Adipocyte (in vitro differentiated cells): Measurements from ENCODE around the gene SERPINE3.

Experiments used
- DNase-seq: peaks from one replicate; pipeline ENCODE4 v3.0.0-alpha.2; 2015; ENCODE audit warnings: low read depth
- H3K27me3 ChIP-seq: replicated peaks from 2 replicates; pipeline ENCODE4 v1.7.0; 2013; ENCODE audit warnings: mild to moderate bottlenecking, low read length, moderate library complexity; ENCODE audit not compliant: control insufficient read depth, insufficient read depth
- H3K36me3 ChIP-seq: 2 replicates; pipeline ENCODE4 v1.7.0; 2013; ENCODE audit warnings: low read length, mild to moderate bottlenecking, moderate library complexity; ENCODE audit not compliant: control insufficient read depth, insufficient read depth, severe bottlenecking
- H3K4me1 ChIP-seq: 2 replicates; pipeline ENCODE4 v1.7.0; 2013; ENCODE audit warnings: mild to moderate bottlenecking, low read length, moderate library complexity; ENCODE audit not compliant: control insufficient read depth, insufficient read depth
- H3K4me3 ChIP-seq: 2 replicates; pipeline ENCODE4 v1.7.0; 2013; ENCODE audit warnings: mild to moderate bottlenecking, low read length, moderate library complexity
- H3K9ac ChIP-seq: 2 replicates; pipeline ENCODE4 v1.7.0; 2013; ENCODE audit warnings: mild to moderate bottlenecking, low read length, moderate library complexity
- H3K9me3 ChIP-seq: 2 replicates; pipeline ENCODE4 v1.7.0; 2013; ENCODE audit warnings: mild to moderate bottlenecking, low read length, moderate library complexity; ENCODE audit not compliant: control insufficient read depth

Gene SERPINE3

DNA sequence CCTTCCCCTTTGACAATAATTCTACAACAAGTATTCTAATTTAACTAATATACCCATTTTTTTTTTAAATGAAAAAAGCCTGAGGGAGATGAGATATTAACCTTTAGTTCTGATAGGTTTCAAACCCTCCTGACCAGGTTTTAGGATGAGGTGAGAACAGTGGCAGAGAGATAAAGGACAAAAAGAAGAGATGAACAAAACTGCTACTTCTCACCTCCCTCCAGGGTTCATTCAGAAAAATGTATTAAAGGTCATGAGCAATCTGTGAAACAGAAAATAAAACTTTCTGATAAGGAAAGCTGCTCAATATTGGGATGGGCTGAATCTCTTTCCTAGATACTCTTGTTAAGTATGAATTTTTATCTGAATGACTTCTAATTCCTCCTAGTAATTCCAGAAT, 24.1 kb downstream of the SERPINE3 start:
- Histone ChIP-seq H3K4me1 (peaks cover 4% of the 10 kb centered on the region), H3K27me3 (no peaks in the 10 kb centered on the region), H3K36me3 (peaks cover 70% of the 10 kb centered on the region), H3K4me3 (no peak overlapping the region), H3K9me3 (no peaks in the 10 kb centered on the region), H3K9ac (no peak overlapping the region)
- DNase-seq = no peak

GRCh38 chr13:51364404-51365008, 25.0 kb downstream of the SERPINE3 start:
- DNase-seq = peak; percentile 28
- H3K4me3 ChIP-seq = no peak overlapping the region
- H3K9ac ChIP-seq = no peak overlapping the region
- H3K36me3 ChIP-seq = peaks cover 76% of the 10 kb centered on the region
- H3K27me3 ChIP-seq = no peaks in the 10 kb centered on the region
- no peaks in the 10 kb centered on the region for H3K9me3 ChIP-seq
- peaks cover 7% of the 10 kb centered on the region for H3K4me1 ChIP-seq

- Histone ChIP-seq H3K9ac (no peak overlapping the region), H3K4me3 (no peak overlapping the region), H3K36me3 (peaks cover 76% of the 10 kb centered on the region), H3K9me3 (no peaks in the 10 kb centered on the region), H3K27me3 (no peaks in the 10 kb centered on the region), H3K4me1 (peaks cover 17% of the 10 kb centered on the region)
- peak; percentile 87 for DNase-seq
These were observed 30.6 kb downstream of the SERPINE3 start for GRCh38 chr13:51370116-51370515.

- H3K27me3 ChIP-seq = no peaks in the 10 kb centered on the region
- H3K4me1 ChIP-seq = peaks cover 17% of the 10 kb centered on the region
- H3K9ac ChIP-seq = no peak overlapping the region
- no peaks in the 10 kb centered on the region for H3K9me3 ChIP-seq
- no peak overlapping the region for H3K4me3 ChIP-seq
- DNase-seq = no peak
- H3K36me3 ChIP-seq = peaks cover 76% of the 10 kb centered on the region
These were observed 31.3 kb downstream of the SERPINE3 start for GRCh38 chr13:51370811-51371210.

- Histone ChIP-seq H3K9me3 (no peaks in the 10 kb centered on the region), H3K4me3 (no peak overlapping the region)
These were observed 32.4 kb downstream of the SERPINE3 start for GRCh38 chr13:51371768-51372399.

GRCh38 chr13:51373451-51373850, 34.0 kb downstream of the SERPINE3 start:
- Histone ChIP-seq H3K9ac (no peak overlapping the region), H3K4me3 (no peak overlapping the region), H3K36me3 (peaks cover 75% of the 10 kb centered on the region), H3K4me1 (peaks cover 17% of the 10 kb centered on the region), H3K27me3 (no peaks in the 10 kb centered on the region), H3K9me3 (no peaks in the 10 kb centered on the region)
- no peak for DNase-seq

More at GRCh38 chr13:51371768-51372399, 32.4 kb downstream of the SERPINE3 start:
- Histone ChIP-seq H3K9ac (no peak overlapping the region), H3K27me3 (no peaks in the 10 kb centered on the region), H3K36me3 (peaks cover 76% of the 10 kb centered on the region), H3K4me1 (peaks cover 17% of the 10 kb centered on the region)
- DNase-seq = no peak

- H3K4me3 ChIP-seq = no peak overlapping the region
- DNase-seq = no peak
These were observed 40.8 kb downstream of the SERPINE3 start for GRCh38 chr13:51380269-51380668.

DNA sequence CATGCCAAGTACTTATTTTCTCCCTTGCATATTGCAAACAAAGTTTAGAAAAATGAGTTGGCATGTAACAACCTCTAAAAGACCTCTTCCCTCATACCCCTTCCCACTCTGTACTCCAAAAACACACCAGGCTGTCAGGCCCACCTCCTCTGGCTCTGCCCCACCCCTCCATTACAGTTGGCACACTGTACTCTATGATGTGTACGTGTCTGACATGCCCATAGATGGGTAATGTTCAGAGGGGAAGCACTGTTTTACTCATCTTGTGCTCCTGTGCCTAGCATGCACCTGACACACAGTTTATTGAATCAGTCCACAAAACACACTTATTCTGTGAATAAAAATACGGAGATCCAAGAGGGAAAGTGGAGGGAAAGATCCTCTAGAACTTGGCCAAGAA, 45.6 kb downstream of the SERPINE3 start:
- Histone ChIP-seq H3K36me3 (peaks cover 55% of the 10 kb centered on the region), H3K4me3 (no peak overlapping the region), H3K27me3 (no peaks in the 10 kb centered on the region), H3K9ac (no peak overlapping the region), H3K4me1 (no peaks in the 10 kb centered on the region), H3K9me3 (no peaks in the 10 kb centered on the region)
- no peak for DNase-seq

More at GRCh38 chr13:51380269-51380668, 40.8 kb downstream of the SERPINE3 start:
- Histone ChIP-seq H3K9me3 (no peaks in the 10 kb centered on the region), H3K27me3 (no peaks in the 10 kb centered on the region), H3K36me3 (peaks cover 82% of the 10 kb centered on the region), H3K4me1 (no peaks in the 10 kb centered on the region), H3K9ac (no peak overlapping the region)

DNA sequence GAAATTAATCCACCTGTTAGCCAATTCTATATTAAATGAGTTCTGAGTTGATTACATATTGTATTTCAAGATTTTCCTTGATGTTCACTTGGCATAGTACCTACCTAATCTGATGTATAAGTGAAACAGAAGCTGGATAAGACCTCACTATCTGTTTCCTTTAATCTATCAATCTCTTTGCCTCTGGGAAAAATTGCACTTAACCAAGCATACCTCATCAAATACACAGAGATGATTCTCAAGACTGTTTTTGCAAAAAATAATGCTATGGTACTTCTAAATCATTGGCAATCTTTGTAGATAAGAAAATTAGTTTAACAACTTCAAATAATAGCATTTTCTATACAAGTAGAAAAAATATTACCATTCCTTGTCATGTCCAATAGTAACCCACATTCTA, 55.2 kb downstream of the SERPINE3 start:
- Histone ChIP-seq H3K9me3 (no peaks in the 10 kb centered on the region), H3K4me3 (no peak overlapping the region), H3K36me3 (peaks cover 32% of the 10 kb centered on the region), H3K27me3 (no peaks in the 10 kb centered on the region), H3K9ac (no peak overlapping the region), H3K4me1 (peaks cover 26% of the 10 kb centered on the region)
- DNase-seq = no peak

- H3K9ac ChIP-seq = no peak overlapping the region
- peaks cover 31% of the 10 kb centered on the region for H3K36me3 ChIP-seq
- peaks cover 26% of the 10 kb centered on the region for H3K4me1 ChIP-seq
- H3K9me3 ChIP-seq = no peaks in the 10 kb centered on the region
- no peaks in the 10 kb centered on the region for H3K27me3 ChIP-seq
- peak; percentile 47 for DNase-seq
- no peak overlapping the region for H3K4me3 ChIP-seq
These were observed 56.9 kb downstream of the SERPINE3 start for GRCh38 chr13:51396352-51396751.

GRCh38 chr13:51397262-51397941, 57.9 kb downstream of the SERPINE3 start:
- H3K9me3 ChIP-seq = no peaks in the 10 kb centered on the region
- peak overlapping the region; percentile 55 for H3K9ac ChIP-seq
- peaks cover 26% of the 10 kb centered on the region for H3K4me1 ChIP-seq
- no peaks in the 10 kb centered on the region for H3K27me3 ChIP-seq
- DNase-seq = peak; percentile 79
- peak overlapping the region; percentile 25 for H3K4me3 ChIP-seq
- peaks cover 34% of the 10 kb centered on the region for H3K36me3 ChIP-seq
